ENCODE data around the gene CRTAP.
A peak's percentile ranks its signal among the peaks of the same experiment; 100 is the strongest.
"Not testable (repeated sequence)": the region's sequence is repeated elsewhere in the genome, so short reads cannot be mapped to it uniquely, and the experiment has no call there.

The CRTAP gene

DNA sequence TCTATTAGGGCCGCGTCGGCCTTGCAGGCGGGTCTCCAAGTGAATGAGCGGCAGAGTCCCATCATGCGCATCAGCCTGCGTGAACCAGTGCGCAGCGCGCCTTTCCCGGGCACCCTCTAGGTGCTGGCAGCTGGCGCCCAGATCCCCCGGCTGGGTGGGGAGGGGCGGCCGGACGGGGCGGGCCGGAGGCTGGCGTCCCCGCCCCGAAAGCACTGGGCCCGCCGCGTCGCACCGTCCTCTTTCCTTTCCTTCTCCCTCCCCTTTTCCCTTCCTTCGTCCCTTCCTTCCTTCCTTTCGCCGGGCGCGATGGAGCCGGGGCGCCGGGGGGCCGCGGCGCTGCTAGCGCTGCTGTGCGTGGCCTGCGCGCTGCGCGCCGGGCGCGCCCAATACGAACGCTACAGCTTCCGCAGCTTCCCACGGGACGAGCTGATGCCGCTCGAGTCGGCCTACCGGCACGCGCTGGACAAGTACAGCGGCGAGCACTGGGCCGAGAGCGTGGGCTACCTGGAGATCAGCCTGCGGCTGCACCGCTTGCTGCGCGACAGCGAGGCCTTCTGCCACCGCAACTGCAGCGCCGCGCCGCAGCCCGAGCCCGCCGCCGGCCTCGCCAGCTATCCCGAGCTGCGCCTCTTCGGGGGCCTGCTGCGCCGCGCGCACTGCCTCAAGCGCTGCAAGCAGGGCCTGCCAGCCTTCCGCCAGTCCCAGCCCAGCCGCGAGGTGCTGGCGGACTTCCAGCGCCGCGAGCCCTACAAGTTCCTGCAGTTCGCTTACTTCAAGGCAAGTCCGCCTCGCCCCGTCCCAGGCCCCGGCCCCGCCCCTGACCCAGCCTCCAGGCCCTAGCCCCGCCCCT is at the start of gene CRTAP:
TSS of gene CRTAP (plus strand) at position 243 of the 850 bp plus-strand sequence. CDS start at position 307, 64 bp downstream.
- DNase-seq = peak; percentile 63

DNA sequence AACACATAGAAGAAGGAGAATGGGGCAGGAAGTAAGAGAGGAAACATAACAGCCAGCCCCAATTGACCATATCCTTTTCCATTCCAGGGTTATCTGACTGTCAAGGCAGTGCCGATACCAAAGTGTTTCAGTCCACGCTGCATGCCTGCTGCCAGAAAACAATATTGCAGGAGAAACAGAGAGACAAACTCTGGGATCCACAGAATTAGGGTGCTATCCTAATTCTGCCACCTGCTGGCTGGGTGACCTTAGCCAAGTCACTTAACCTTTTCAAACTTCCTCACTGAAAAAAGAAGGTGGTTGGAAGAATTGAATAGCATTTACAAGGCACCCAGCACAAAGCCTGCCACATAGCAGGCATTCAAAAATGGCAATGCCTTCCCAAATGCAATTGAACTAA is 48.9 kb upstream of the CRTAP start:
- no peak for DNase-seq

DNA sequence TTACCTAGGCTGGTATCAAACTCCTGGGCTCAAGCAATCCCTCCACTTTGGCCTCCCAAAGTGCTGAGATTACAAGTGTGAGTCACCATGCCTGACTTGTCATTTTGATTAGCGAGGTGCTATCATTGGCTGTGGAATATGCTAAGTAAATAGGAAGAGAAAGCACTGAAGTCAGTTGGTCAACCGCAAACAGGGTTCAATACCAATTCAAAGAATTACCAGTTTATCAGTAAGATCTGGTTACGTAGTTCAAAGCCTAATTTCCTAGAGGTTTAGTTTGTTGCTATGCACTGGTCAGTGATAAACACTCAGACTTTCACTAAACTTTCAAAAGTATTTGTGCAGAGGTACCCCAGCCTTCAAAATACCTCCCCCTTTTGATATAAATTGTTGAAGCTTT is 46.3 kb upstream of the CRTAP start:
- no peak for DNase-seq

DNA sequence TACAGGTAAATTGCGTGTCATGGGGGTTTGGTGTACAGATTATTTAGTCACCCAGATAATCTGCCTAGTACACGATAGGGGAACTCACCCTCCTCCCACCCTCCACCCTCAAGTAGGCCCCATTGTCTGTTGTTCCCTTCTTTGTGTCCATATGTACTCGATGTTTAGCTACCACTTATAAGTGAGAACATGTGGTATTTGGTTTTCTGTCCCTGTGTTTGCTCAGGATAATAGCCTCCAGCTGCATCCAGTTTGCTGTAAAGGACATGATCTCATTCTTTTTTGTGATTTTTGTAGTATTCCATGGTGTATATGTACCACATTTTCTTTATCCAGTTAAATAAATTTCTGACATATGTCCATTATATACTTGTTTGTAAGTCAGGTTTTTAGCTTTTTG is 44.0 kb upstream of the CRTAP start:
- not testable (repeated sequence) for DNase-seq

DNA sequence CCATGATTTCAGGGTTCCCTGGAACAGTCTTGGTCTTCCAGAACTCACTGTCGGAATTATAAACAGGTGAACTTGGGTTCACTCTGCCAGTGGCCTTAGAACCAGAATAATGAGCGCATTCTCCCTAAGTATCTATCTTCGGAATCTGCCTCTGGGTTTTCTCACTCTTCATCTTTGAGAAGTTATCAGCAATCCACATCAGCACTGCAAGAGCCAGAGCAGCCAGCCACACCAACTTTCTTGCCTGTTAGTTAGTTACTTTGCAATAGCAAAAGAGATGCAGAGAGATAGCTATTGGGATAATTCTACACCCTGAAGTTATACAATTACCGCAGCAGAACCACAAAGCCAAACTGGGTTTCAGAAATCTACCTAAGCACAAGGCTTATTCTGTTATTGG is 42.6 kb upstream of the CRTAP start:
- DNase-seq = no peak

DNA sequence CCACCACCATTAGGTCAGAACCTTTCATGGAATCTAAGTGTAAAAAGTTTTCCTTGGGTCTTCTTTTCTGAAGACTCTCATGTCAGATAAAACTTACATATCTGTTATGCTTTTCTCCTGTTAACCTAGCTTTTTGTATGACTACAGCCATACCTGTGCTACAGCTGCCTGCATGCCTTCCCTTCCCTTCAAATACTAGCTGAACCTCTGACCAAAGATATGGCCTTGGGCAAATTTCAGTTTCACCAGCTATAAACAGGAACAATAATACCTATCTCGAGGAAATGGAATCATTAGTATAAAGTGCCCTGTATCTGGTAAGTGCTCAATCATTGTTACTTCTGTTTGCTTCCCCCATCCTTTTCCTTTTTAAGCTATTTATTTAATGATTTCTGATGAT is 41.9 kb upstream of the CRTAP start:
- no peak for DNase-seq

DNA sequence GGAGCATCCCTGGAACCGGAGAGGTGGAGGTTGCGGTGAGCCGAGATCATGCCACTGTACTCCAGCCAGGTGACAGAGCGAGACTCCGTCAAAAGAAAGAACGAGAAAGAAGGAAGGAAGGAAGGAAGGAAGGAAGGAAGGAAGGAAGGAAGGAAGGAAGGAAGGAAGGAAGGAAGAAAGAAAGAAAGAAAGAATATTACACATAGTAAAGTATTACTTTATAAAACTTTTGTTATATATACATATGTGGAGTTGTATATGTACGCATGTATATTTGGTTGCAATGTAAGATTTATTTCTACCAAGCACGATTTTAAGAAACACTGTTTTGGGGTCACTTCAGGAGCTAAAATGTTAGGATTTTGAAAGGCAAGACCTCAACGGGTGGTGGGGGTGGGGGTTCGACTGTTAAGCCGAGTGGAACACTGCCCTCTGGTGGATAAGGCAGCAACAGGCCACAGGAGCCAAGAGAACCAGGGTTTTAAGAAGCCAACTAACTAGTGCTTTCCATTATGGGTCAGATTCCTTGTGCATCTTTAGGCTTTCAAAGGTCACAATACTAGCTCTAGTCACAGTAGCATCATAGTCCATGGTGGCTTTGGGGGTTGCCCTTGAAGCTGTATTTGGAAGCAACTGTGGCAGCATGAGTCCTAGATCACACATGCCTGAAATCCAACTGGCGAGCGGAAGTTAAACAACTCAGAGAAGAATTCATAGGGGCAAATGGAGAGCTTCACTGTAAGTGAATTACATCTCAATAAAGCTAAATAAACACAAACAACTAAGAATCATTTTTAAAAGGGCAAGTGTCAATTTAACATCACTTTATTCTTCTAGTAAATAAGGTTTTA is 39.4 kb upstream of the CRTAP start:
- peak; percentile 19 for DNase-seq

DNA sequence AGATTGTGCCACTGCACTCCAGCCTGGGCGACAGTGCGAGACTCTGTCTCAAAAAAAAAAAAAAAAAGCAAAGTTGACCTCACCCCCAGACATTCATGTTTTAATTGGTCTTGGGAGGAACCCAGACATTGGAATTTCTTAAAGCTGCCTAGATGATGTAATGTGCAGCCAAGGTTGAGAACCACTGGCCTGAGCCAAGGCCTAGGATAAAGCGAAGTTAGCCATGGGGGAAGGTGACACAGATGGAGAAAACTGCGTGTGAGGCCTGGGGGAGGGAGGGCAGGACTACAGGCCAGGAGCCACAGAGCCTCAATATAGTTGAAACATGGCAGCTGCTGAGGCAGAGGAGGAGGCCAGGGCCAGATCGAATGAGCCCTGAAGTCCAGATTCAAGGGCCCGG is 37.8 kb upstream of the CRTAP start:
- DNase-seq = no peak

DNA sequence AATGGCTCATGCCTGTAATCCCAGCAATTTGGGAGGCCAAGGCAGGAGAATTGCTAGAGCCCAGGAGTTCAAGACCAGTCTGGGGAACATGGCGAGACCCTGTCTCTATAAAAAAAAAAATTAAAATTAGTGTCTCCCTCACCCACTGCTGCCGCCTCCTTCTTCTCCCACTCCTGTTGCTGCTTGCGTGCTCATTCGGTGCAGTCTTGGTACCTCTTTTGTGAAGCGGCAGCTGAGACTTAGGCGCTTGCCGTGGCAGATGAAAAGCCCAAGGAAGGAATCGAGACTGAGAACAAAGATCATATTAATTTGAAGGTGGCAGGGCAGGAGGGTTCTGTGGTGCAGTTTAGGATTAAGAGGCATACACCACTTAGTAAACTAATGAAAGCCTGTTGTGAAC is 36.9 kb upstream of the CRTAP start:
- DNase-seq = no peak

DNA sequence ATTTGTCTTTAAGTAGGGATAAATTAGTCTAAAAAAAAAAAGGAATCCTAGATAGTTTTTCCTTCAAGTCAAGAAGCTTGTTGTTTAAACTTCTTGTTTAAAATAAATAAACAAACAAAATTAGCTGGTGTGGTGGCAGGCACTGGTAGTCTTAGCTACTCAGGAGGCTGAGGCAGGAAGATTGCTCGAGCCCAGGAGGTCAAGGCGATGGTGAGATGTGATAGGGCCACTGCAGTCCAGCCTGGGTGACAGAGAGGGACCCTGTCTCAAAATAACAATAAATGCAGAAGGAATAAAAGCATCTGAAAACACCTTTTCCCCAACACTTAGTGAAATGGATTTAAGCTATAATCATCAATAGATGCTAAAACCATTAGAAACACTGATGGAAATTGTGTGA is 35.8 kb upstream of the CRTAP start:
- DNase-seq = no peak

DNA sequence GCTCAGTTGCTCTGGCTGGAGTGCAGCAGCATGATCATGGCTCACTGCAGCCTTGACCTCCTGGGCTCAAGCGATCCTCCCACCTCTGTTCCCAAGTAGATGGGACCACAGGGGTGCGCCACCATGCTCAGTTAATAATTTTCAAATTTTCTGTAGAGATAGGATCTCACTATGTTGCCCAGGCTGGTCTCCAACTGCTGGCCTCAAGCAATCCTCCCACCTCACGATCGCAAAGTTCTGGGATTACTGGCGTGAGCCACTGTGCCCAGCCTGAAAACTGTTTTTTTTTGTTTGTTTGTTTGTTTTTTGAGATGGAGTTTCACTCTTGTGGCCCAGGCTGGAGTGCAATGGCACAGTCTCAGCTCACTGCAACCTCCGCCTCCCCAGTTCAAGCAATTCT is 34.0 kb upstream of the CRTAP start:
- not testable (repeated sequence) for DNase-seq

DNA sequence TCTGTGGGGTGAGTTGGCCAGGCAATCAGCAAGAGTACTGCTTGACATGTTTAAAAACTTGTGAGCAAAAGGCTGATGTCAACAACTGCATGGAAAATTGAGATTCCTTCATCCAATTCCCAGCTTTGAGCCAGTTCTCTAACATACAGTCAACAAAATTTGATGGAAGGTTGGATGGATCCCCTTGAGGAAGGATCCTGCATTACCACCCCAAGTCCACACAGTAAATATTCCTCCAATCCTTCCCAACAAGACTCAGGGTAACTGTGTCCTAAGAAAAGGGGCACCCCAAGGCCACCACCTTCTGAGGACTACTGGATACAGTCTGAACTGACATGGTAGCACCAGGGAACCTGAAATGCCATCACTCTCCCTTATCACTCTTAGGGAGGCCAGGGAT is 32.0 kb upstream of the CRTAP start:
- DNase-seq = no peak

DNA sequence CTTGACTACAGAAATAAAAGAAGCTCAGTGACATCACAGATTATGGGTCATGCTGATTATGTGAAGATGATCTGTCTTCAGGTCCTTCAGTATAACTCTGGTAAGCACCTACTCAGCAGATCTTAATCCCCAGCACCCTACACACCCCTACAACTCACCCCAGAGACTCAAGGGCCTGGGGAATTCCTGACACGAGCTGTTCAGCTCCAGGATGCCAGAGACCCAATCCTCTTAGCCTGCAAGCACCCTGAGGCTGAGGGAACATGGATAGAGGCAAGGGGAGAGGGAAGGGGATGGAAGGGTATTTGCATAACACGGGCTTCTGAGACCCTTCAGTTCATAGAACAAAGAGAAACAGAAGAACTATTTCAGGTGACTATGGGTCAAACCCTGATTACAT is 29.9 kb upstream of the CRTAP start:
- no peak for DNase-seq

DNA sequence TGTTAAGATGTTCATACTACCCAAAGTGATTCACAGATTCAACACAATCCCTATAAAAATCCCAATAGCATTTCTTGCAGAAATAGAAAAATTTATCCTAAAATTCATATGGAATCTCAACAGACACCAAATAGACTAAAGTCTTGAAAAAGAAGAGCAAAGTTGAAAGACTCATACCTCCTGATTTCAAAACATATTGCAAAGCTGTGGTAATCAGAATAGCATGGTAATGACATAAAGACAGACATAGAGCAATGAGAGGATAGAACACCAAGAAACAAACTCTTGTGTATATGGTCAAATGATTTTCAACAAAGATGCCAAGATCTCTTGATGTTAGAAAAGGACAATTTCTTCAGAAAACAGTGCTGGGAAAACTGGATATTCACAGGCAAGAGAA is 25.1 kb upstream of the CRTAP start:
- no peak for DNase-seq

DNA sequence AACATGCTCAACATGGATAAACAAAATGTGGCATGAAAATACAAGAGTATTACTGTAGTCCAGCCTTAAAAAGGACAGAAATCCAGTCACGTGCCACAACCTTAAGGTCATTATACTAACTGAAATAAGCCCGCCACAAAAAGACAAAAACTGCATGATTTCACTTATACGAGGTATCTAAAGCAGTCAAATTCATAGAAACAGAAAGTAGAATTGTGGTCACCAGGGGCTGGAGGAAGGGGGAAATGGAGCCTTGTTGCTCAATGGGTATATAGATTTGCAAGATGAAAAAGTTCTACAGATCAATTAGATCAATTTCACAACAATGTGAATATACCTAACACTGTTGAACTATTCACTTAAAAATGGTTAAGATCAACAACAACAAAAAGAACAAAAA is 24.3 kb upstream of the CRTAP start:
- DNase-seq = no peak

DNA sequence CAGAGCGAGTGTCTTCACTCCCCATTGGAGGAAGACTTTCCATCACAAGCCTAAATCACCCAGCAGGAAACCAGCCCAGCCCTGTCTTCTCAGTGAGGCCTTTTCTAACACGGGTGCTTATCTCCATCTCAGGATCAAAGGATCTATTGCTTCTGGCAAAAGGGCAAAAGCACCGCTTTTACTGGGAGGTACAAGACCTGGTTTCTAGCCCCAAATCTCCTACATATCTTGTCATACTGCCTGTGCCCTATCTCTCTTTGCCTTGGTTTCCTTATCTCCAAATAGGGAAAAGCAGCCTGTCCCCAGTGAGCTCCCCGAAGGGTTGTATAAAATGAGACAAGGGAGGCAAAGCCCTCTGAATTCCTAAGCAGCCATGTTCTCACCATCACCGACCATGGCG is 22.1 kb upstream of the CRTAP start:
- DNase-seq = no peak

DNA sequence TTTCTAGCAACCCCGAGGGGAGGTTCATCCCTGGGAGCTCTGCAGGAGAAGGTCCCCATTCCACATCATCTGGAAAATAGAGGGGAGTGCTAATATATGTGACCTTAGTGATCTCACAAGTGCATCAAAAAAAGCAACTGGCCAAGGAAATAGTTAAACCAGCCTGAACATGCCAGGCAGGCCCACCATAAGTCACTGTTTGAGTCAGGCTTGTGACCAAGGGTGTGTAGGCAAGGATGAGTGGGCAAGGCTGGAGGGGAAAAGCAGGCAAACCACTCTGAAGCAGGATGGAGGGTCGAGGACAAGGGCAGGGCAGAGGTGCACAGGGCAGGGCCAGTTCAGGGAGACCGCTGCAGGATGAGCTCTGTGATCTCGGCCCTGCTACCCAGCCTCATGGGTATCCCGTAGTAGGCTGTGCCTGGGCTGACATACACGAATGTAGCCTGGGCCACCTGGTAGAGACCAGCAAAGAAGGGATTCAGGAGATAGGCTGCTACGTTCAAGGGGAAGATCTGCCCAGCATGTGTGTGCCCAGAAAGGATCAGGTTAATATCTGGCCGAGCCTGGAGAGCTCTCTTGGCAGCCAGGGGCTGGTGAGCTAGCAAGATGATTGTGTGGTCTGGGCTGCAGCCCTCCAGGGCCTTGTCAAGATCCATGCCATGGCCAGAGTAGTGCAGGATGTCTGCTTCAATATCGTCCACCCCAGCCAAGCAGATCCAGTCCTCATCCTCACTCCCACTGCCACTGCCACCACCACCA is 21.1 kb upstream of the CRTAP start:
- DNase-seq = no peak

DNA sequence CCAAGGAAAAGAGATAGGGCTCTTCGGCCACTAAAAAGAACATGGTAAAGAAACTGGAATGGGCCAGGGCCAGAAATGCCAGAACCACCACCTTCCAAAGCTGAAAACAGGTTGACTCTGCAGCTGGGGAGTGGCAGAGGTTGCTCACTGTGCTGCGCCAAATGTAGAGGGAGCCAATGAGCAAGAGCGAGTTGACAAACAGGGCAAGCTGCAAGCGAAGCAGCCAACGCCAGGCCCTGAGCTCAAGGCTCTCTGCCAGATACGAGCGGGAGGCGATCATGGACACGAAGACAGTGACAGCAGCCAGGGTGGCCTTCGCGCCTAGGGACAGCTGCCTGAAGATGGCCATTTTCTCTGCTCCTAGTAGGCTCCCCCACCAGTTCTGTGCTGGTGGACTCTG is 20.0 kb upstream of the CRTAP start:
- no peak for DNase-seq

DNA sequence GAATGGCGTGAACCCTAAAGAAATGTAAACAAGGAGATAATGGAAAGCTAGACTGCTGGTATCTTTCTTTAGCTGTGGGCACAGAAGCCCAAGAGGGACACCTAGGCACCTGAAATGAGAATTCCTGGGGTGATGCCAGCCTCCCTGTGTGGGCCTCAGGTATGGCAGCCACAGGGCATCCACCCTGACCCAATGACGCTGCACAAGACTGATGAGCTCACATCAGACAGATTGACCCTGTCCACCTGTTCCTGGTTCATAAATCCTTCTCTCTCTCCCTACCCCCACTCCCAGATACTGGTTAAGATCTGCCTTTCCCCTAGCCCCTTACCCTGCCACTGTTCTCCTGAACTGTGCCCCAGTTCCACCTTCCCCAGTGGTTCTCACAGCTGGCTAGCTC is 18.4 kb upstream of the CRTAP start:
- DNase-seq = no peak

DNA sequence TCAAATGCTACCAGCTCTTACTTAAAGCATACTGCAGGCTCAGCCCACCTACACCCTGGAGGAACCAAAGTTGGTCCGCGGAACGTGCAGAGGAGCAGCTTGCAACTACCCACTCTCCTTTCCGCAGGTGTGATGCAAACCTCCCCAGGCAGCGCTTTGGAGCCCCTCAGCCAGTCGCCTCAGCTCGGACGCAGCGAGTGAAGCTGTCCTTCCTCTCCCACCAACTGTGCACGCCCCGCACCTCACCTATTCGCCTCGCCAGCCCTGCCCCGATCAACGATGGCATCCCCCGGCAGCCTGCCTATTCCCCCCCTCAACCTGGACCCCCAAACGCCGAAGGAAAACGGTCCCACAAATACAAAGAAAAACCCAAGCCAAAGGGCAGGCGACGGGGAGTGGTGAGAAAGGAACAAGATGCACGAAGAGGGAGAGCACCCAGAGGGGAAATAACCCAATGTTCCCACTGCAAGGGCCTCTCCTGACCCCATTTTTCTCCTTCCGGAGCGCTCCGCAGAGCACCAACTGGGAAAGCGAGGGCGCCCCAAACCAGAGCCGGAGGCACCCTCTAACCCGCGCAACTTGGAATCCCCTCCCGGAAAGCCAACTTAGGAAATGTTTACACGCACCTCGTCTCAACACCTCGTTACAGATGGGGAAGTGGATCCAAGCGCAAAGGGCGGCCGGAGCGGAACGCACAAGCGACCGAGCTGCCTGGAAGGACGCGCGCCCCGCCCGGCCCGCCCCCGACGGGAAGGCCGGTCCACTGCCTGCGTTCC is 17.5 kb upstream of the CRTAP start:
- no peak for DNase-seq

DNA sequence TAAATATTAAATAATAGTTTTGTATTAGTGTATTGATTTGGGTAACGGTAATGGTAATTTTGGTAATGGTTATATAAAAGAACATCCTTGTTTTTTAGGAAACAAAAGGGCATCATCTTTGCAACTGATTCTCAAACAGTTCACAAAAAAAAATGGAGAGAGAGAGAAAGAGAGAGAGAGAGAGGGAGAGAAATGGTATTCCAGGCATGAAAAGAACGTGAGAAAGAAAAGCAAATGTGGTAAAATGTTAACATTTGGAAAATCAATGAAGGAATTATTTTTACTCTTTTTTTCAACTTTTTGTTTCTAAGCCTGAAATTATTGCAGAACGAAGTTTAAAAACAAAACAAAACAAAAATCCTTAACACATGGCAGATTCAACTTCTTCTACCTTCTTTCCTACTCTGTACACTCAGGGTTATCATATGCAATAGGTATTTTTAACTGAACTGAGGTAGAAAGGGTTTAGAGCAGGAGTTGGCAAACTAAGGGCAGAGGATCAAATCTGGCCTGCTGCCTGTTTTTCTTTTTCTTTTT is 14.6 kb upstream of the CRTAP start:
- DNase-seq = no peak

DNA sequence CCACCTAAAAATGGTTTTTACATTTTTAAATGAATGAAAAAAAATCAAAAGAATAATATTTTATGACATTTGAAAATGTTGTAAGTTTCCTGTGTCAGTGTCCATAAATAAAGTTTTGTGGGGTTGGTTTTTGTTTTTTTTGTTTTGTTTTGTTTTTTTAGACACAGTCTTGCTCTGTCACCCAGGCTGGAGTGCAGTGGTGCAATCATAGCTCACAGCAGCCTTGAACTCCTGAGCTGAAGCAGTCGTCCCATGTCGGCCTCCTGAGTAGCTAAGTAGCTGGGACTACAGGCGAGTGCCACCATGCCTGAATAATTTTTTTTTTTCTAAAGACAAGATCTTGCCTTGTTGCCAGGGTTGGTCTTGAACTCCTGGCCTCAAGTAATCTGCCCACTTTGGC is 14.1 kb upstream of the CRTAP start:
- no peak for DNase-seq

Data from NCI-H2227 treated with DMSO at 0.1 percent for 48 hours (cell line).